Measurements from ENCODE around the gene MRPS21. TPM values are rescaled to one million over a fixed set of nuclear protein-coding genes. Genes with fewer than 3 reads are reported as not detected.
A peak's percentile ranks its signal among the peaks of the same experiment; 100 is the strongest.

Gene MRPS21
- total and polyA plus RNA-seq, 9 of the 15 experiments (the other 6 are each of a cell fraction or from before 2014, with no cell fraction given) = 119 to 407 (median 149) TPM

DNA sequence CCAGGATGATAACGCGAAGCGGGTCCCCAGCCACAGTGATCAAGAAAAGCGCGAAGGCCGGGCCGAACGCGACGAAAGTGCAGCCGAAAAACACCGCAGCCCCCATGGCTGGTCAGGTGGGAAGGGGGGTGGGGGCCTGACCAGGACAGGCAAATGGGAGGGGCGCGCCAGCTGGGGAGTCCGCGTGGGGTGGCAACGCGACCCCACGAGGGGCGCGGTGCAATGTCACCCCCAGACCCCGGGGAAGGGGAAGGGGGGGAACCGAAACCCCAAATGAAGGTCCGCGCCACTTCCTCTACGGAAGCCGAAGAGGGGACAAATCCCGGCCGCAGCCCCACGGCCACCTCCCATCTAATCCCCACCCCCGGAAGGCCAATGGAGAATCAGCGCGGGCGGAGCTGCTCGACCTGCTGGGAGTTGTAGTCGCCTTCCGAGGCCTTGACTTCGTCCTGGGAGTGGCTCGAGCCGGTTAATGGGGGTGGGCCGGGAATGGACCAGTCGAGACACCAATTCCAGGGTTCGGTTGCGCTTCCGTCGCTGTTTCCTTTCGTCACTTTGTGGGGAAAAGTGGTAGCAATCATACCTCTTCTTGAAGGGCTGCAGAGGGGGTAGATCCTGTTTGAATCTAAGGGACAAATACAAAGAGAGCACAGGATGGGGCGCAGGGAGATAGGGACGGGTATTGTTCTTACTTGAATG lies 24.8 kb upstream of the MRPS21 start, which contains the start of gene APH1A (continued):
- TF ChIP-seq, protein P1, sequence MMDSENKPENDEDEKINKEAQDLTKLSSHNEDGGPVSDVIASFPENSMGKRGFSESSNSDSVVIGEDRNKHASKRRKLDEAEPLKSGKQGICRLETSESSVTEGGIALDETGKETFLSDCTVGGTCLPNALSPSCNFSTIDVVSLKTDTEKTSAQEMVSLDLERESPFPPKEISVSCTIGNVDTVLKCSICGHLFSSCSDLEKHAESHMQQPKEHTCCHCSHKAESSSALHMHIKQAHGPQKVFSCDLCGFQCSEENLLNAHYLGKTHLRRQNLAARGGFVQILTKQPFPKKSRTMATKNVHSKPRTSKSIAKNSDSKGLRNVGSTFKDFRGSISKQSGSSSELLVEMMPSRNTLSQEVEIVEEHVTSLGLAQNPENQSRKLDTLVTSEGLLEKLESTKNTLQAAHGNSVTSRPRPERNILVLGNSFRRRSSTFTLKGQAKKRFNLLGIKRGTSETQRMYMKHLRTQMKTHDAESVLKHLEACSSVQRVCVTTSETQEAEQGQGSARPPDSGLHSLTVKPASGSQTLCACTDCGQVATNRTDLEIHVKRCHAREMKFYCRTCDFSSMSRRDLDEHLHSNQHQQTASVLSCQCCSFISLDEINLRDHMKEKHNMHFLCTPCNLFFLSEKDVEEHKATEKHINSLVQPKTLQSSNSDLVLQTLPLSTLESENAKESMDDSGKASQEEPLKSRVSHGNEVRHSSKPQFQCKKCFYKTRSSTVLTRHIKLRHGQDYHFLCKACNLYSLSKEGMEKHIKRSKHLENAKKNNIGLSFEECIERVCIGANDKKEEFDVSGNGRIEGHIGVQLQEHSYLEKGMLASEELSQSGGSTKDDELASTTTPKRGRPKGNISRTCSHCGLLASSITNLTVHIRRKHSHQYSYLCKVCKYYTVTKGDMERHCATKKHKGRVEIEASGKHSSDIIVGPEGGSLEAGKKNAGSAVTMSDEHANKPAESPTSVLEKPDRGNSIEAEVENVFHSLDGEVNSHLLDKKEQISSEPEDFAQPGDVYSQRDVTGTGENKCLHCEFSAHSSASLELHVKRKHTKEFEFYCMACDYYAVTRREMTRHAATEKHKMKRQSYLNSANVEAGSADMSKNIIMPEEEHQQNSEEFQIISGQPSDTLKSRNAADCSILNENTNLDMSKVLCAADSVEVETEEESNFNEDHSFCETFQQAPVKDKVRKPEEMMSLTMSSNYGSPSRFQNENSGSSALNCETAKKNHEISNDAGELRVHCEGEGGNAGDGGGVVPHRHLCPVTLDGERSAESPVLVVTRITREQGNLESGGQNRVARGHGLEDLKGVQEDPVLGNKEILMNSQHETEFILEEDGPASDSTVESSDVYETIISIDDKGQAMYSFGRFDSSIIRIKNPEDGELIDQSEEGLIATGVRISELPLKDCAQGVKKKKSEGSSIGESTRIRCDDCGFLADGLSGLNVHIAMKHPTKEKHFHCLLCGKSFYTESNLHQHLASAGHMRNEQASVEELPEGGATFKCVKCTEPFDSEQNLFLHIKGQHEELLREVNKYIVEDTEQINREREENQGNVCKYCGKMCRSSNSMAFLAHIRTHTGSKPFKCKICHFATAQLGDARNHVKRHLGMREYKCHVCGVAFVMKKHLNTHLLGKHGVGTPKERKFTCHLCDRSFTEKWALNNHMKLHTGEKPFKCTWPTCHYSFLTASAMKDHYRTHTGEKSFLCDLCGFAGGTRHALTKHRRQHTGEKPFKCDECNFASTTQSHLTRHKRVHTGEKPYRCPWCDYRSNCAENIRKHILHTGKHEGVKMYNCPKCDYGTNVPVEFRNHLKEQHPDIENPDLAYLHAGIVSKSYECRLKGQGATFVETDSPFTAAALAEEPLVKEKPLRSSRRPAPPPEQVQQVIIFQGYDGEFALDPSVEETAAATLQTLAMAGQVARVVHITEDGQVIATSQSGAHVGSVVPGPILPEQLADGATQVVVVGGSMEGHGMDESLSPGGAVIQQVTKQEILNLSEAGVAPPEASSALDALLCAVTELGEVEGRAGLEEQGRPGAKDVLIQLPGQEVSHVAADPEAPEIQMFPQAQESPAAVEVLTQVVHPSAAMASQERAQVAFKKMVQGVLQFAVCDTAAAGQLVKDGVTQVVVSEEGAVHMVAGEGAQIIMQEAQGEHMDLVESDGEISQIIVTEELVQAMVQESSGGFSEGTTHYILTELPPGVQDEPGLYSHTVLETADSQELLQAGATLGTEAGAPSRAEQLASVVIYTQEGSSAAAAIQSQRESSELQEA (IDR thresholded peaks at IDR 0.05; ENCODE audit: low read depth) = peak; percentile 97
- TF ChIP-seq SAFB2 (IDR thresholded peaks at IDR 0.05; ENCODE audit: borderline replicate concordance, low read depth, low read length, severe bottlenecking) (no peak), CBFA2T2 (conservative IDR thresholded peaks at IDR 0.05) (no peak), HEY1 (CRISPR knock-in tag; IDR thresholded peaks at IDR 0.05; ENCODE audit: borderline replicate concordance) (no peak), RFX7 (CRISPR knock-in tag; IDR thresholded peaks at IDR 0.05) (no peak), KLF10 (CRISPR knock-in tag; IDR thresholded peaks at IDR 0.05) (no peak), TAF9B (IDR thresholded peaks at IDR 0.05; ENCODE audit: partially characterized antibody) (no peak), RAD51 (IDR thresholded peaks at IDR 0.05; ENCODE audit: borderline replicate concordance, low read depth) (0 out of 2 replicates have a peak, but pooled peaks have one; percentile 25), MED1 (CRISPR knock-in tag; IDR thresholded peaks at IDR 0.05; ENCODE audit: borderline replicate concordance) (no peak), MAFG (tag; conservative IDR thresholded peaks at IDR 0.05) (no peak), ZNF584 (CRISPR knock-in tag; IDR thresholded peaks at IDR 0.05; ENCODE audit: low read depth) (no peak), GTF2A2 (tag; IDR thresholded peaks at IDR 0.05) (no peak), ZNF696 (CRISPR knock-in tag; conservative IDR thresholded peaks at IDR 0.05) (no peak)
- TF ChIP-seq, protein P2, sequence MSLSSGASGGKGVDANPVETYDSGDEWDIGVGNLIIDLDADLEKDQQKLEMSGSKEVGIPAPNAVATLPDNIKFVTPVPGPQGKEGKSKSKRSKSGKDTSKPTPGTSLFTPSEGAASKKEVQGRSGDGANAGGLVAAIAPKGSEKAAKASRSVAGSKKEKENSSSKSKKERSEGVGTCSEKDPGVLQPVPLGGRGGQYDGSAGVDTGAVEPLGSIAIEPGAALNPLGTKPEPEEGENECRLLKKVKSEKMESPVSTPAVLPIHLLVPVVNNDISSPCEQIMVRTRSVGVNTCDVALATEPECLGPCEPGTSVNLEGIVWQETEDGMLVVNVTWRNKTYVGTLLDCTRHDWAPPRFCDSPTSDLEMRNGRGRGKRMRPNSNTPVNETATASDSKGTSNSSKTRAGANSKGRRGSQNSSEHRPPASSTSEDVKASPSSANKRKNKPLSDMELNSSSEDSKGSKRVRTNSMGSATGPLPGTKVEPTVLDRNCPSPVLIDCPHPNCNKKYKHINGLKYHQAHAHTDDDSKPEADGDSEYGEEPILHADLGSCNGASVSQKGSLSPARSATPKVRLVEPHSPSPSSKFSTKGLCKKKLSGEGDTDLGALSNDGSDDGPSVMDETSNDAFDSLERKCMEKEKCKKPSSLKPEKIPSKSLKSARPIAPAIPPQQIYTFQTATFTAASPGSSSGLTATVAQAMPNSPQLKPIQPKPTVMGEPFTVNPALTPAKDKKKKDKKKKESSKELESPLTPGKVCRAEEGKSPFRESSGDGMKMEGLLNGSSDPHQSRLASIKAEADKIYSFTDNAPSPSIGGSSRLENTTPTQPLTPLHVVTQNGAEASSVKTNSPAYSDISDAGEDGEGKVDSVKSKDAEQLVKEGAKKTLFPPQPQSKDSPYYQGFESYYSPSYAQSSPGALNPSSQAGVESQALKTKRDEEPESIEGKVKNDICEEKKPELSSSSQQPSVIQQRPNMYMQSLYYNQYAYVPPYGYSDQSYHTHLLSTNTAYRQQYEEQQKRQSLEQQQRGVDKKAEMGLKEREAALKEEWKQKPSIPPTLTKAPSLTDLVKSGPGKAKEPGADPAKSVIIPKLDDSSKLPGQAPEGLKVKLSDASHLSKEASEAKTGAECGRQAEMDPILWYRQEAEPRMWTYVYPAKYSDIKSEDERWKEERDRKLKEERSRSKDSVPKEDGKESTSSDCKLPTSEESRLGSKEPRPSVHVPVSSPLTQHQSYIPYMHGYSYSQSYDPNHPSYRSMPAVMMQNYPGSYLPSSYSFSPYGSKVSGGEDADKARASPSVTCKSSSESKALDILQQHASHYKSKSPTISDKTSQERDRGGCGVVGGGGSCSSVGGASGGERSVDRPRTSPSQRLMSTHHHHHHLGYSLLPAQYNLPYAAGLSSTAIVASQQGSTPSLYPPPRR (CRISPR knock-in tag; IDR thresholded peaks at IDR 0.05; ENCODE audit: borderline replicate concordance) = 0 out of 2 replicates have a peak, but pooled peaks have one; percentile 12

Measured in K562 (cell line).